Activated CD4-positive, alpha-beta T cell treated with anti-CD3 and anti-CD28 coated beads, Interleukin-2, amount 50 U/mL, for 1 hour (primary cell): ENCODE measurements around the gene PARVB.
"Not testable (repeated sequence)": the region's sequence is repeated elsewhere in the genome, so short reads cannot be mapped to it uniquely, and the experiment has no call there.

ENCODE experiments used
- DNase-seq: peaks from one replicate; pipeline ENCODE4 v3.0.0-alpha.2; 2020

Gene PARVB

DNA sequence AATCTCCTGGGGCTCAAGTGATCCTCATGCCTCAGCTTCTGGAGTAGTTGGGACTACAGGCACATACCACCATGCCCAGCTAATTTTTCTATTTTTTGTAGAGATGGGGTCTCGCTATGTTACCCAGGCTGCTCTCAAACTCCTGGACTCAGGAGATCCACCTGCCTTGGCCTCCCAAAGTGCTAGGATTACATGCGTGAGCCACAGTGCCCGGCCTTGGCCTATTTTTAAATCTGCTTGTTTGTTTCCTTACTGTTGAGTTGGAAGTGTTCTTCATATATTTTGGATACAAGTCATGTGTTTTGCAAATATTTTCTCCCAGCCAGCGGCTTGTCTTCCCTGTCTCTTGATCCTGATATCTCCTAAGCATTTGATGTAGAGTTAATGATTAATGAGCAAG, 5.0 kb downstream of the PARVB start:
- no peak for DNase-seq

DNA sequence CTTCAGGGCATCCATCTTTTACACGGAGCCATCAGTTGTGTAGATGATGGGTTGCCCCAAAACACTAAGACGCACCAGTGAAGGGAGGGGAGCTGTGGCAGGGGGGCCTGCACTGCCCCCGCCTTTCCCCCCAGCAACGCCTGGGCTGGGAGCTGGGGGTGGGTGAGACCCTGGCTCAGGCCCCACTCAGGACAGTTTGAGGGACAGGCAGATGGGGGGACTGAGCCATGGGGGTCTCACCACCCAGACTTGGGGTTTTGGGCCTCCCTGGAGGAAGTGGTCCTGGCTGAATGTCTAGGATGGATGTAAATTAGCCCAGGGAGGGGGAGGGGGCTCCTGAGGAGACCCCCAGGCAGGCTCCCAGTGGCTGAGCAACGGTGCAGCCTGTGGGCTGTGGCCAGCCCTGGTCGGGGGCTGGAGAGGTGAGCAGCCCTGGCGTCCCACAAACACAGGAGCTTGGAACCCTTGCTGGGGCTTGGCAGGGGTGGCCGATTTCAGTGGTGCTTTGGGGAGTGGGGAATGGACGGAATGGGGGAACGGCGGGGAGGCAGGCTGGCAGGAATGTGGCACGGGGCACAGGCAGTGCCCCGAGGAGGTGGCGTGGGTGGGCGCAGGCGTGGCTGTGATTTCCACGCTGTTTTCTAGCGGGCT, 6.1 kb downstream of the PARVB start:
- no peak for DNase-seq

DNA sequence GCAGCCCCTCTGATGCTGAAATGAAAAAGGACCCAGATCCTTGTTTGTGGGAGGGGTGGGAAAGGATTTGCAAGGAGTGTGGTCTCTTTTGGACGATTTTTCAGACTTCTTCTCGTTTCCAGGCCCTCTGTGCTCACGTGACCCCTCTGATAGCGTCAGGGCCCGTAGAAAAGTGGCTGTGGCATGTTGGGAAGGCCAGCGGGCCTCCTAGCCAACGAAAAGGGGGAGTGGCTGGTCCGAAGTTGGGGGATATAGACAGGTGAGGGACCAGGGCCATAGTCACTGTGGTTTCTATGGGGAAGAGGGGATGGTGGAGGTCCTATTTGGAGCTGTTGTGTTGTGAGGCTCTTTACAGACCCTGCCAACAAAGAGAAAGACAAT, 6.6 kb downstream of the PARVB start:
- DNase-seq: no peak

DNA sequence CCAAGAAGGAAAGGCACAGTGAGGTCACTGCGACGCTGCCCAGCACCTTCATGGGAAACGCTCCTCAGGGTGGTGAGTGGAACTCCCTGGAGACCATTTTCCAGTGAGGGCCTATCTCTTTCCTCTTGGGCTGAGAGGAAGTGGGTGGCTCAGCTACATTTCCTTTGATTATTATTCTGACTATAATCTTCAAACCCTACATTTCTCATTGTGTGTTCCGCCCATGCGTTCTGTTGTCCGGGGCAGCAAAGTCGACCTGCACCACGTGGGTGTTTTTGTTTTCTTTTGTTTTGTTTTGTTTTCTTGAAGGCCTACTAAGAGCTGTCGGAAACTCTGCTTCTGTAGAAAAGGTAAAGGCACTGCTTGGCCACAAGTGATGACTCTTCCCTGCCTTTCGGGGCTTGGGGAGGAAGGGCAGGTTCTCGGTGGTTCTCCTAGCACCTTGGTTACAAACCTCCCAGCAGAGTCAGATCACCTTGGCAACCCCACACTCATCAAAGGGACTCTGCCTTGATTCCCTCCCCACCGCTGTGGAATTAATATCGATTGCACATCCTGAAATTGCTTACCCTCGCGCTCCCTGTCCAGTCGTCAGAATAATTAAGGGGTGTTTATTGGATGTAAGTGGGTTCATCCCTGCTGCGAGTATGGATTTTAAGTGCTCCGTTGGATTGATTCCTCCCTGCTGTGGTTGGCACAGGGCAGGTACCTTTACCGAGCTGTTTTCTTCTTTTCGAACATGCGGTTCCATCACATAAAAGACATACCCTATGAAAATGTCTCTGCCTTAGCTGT, 7.3 kb downstream of the PARVB start:
- DNase-seq: no peak

DNA sequence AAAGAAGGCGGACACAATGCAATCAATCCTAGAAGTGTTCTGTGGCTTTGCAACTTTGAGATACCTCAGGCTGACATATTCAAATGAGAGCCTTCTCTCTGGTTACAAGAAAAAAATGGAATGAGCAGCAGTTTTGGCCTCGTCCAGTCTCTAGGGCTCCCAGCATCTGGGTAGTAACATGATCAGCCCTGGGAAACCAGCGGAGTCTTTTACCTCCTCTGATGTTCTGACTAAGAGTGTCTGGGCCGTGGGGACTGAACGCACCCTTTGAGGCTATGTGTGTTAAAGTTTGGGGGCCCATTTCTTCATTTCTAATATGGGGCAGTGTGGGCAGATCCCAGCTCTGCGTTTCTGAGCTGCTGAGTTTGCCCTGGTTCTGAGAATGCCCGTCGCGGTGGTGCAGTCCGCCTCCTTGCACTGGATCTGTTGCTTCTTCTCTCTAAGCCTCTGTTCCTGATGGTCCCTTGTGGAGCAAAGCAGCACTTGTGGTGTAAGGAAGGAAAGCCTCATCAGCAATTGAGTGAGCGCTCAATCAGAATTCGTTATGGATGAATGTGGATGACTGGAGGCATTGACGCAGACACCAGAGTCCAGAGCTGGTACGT, 8.1 kb downstream of the PARVB start:
- no peak for DNase-seq

DNA sequence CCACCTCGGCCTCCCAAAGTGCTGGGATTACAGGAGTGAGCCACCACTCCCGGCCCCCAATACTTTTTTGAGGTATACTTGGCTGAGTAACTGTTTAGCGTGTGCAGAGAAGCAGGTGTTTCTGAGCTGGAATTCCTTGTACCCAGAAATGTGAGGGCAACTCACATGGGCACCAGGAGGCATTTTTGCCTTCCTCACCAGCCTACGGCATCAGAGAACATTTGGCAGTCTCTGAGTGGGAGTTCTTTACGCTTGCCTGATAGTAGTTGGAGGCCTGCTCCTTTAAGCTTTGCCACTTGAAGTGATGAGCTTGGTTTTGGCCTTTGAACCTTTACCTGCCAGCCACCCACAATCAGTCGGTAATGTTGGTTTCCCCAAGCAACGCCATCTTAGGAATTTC, 9.2 kb downstream of the PARVB start:
- DNase-seq: no peak

DNA sequence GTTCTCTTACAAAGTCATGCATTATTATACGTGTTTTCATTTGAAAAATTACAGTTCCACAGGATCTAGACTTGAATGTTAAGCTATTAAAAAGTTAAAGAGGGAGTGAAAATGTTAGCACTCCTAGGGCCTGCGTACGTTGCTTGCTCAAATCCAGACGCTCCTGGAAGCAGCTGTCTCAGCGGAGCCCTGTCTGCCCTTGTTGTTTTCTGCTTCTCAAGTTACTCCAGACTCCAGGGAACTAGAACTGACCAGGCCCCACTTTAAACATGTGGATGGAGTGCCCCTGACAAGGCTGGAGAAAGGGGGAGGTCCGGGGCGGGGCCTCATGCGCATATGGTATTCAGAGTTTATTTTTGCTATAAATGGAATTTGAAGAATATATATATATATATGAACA, 9.6 kb downstream of the PARVB start:
- DNase-seq: no peak

DNA sequence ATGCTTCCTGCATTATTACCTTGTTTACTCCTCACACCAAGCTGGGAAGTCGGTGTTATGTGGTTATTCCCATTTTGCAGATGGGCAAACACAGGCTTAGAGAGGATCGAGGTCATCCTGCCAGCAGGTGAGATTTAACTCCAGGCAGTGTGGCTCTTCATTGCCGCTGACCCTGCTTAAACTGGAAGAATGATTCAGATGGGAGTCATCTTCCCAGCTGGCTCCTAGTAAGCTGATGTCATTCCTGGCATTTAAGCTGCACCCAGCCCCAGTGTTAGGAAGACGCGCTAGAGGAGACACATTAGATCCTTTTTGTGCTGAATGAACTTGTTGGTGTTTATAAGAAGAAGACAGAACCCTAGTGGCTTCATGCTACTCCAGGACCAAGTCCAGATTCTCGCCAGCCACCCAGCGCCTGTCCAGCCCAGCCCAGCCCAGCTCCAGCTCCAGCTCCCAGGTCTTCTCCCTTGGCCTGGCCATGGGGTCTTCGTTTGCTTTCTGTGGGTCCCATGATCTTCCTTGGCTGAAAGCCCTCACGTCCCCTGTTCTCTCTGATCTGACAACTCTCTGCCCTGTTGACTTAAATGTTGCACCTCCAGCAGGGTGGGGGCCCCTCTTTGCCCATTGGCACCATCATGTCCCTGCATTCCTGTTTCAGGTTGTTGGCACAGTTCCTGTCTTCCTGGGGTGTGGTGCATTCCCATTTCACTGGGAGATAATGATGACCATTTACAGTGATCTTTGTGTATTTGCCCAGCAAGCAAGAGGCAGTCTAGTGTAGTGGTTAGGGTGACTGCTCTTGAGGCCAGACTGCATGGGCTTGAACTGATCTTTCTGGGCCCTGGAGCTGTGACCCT, 13.6 kb downstream of the PARVB start:
- no peak for DNase-seq

DNA sequence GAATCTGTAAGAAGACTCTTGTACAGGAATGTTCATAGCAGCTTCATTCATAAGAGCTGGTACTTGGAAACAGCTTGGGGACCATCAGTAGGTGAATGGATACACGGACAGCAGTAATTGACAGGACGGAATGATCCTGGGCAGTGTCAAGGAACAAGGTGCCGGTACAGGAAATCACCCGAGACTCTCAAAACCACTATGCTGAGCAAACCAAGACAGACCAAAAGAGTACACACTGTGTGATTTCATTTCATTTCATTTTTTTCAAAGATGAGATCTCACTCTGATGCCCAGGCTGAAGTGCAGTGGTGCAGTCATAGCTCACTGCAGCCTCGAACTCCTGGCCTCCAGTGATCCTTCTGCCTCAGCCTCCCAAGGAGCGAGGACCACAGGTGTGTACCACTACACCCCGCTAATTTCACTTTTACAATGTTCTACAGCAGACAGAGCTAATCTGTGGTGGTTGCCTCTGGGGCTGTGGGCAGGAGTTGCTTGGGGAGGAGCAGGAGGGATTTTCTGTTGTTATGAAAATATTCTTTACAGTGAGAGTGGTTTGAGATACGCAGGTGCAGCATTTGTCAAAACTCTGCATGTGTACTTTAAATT, 15.6 kb downstream of the PARVB start:
- DNase-seq: no peak

DNA sequence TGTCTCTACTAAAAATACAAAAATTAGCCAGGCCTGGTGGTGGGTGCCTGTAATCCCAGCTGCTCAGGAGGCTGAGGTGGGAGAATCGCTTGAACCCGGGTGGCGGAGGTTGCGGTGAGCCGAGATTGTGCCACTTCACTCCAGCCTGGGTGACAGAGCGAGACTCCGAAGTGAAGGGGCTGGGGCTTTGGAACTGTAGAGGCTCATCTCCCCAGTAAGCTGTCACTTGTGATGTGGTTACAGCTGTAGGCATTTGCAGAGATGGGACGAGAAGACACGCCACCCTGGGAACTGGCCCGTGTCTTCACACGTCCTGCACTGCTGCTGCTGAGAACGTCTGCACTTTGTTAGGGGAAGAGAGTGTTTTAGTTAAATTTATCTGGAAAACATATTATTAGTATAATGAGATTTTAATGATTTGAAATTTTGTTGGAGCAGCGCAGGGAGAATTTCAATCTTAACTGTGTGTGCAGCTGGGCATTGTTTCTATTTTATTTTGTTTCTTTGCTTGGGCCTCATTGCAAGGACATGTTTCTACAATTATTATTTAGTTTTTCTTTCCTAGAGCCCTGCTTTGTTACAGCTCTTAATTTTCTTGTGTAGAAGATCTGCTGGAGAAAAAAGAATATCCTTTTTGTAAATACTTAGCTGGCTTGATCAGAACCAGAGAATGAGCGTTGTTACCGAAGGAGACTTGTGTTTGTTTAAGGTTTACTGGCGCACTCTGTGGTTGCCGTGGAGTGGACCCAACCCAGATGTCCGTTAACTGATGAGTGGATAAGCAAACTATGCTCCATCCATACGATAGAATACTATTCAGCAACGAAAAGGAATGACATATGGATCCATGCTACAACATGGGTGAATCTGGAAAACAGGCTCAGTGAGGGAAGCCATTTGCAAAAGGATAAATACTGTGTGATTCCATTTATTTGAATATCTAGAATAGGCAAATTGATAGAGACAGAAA, 18.4 kb downstream of the PARVB start:
- no peak for DNase-seq

DNA sequence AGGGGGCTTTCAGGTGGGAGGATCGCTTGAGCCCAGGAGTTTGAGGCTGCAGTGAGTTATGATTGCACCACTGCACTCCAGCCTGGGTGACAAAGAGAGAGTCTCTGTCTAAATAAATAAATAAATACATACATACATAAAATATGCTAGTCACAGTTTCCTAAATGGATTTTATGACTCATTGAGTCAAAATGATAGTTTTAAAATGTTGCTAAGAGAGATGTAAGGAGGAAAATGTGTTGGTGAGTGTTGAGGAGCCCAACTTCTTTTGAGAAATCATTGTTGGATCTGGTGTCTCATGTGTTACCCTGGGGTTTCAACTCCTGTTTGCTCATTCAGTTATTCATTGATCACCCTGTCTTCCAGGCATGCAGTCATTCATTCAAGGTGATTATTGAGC, 21.0 kb downstream of the PARVB start:
- DNase-seq: no peak

DNA sequence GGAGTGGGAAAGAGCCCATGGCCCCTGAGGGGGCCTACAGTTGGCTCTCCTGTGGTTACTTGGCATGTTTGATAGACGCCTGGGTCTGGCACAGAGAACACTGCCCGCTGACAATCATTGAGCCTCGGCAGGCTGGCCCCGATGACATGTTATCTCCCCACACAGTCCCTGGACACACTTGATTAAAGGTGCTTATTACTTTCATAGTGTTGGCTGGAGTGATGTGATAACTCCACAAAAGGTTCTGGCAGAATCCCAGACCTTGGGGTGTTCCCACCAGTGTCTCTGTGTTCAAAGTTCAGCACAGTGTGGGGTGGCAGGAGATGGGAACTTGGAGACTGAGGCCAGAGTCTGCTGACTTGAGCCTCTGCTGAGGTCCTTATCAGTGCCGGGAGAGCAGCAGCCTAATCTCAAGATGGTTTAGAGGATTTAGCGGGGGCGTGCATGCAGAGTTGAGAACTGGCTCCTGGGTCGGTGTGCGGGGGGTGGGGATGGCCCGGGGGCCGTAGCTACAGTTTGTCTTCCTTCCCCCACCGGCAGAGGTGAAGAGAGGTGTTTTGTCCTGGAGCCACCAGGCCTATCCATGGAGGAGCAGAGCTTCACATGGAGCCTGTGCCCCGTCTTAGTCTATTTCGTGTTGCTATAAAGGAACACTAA, 22.5 kb downstream of the PARVB start:
- no peak for DNase-seq

DNA sequence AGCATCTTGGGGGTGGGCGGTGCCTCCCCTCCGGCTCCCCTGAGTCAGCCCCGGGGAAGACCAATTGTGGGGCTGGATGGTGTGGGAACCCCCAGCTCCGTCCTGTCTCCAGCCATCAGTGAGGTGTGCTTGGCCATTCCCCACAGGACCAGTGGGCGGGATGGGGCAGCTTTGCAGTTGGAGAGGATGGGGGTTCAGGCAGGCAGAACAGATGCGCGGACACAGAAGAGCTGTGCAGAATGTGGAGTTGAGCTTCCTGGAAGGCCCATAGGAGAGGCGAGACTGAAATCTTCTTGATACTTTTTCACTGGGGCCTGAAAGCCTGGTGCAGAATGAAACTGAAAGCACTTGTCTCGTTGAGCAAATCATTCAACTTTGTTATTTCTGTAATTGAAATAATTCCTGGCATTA, 23.8 kb downstream of the PARVB start:
- no peak for DNase-seq

DNA sequence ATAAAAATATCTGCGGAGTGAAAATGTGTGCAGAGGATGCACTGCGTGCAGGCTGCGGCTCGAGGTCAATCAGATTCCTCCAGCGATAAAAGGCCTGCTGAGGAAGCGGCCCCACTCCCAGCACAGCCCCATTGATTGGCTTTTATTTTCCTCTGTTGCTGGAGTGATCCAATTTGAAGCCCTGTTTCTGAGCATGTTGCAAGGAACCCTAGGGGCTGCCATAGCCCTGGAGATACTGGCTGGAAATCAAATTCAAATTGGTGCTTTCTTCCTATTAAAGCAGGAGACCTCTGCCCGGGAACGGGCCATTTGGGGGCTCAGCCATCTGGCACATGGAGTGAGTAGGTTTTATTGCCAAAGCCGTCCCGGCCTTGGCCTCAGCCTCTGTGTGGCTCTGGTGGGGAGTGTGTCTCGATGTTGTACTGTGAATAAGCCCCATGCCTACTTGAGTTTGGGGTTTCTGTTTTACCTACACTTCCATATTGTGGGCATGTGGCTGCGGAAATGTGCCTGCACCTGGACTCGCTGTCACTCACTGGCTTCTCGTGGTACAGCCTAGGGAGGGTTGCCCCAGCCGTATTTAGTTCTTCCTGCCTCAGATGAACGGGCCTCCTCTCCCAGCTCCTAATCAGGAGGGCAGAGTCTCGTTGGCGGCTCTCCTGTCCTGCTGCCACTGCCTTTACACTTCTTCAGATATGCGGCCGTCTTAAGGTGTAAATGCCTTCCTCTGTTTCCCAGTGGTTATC, 25.6 kb downstream of the PARVB start:
- DNase-seq: no peak

DNA sequence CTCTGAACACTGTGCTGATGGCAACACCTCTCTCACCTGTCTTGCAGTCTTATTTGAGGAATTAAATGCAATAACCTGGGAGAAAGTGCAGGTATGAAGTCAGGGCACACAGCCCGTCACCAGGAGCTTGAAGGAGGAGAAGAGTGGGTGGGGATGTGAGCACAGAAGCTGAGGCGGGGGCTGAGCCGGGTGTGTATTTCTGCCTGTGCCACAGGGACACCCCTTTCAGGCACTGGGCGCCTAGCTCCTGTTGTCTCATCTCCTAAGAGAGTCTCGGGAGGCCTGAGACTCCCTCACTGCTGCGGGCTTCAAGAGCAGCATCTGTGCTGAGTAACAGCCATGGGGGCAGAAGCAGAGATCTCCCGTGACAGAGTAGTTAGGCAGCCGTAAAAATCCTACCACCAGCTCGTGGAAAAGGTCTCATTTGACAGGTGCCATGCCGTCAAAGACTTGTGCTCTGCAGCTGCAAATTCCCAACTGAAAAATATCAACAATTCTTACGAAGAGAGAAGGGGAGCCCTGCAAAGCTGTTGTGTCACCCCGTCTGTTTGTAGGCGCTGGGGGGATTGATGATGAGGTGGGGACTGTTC, 26.8 kb downstream of the PARVB start:
- DNase-seq: no peak

DNA sequence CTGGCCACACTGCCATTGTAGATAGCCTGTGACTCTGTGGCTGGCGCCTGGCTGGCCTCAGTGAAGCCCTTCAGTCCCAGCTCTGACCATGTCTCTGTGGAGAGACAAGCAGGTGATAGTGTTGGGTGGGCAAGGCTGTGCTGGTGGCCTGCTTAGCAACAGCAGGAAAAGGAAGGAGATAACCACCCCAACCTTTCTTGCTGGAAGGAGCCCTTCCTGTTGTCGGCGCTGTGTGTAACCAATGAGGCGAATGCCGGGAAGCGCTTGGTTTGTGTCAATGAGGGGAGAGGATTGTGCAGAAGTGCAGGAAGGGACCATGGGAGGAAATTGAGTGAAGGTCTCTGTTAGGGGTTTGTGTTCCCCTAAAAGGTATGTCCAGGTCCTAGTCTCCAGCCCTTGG, 27.3 kb downstream of the PARVB start:
- DNase-seq: no peak

DNA sequence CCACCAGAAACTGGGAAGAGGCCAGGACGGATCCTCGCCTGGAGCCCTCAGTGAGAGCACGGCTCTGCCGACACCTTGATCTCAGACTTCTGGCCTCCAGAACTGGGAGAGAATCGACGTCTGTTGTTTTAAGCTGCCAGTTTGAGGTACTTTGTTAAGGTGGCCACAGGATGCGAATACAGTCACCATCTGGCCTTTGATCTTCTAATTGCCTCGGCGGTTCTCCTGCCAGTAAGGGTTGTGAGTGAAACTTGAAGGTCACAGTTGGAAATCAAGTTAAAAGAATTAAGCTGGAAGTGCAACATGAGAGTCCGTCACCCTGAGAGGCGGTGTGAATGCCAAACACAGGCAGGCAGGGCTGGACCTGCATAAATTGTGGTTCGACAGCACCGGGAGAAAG, 27.9 kb downstream of the PARVB start:
- DNase-seq: no peak

DNA sequence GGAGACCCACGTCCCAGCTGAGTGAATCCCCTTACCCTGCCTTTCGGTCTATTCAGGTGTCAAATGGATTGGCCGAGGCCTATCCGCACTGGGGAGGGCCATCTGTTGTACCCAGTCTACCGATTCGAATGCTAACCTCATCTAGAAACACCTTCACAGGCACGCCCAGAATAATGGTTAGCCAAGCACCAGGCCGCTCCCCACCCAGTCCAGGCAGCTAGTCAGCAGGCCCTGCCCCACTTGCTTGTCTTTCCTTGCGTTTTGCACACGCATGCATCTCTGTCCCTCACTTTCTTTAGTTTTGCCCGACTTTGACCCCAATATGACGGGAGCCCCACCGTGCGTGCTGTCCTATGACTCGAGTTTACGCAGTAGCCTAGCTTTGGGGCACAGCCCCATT, 31.7 kb downstream of the PARVB start:
- DNase-seq: no peak

DNA sequence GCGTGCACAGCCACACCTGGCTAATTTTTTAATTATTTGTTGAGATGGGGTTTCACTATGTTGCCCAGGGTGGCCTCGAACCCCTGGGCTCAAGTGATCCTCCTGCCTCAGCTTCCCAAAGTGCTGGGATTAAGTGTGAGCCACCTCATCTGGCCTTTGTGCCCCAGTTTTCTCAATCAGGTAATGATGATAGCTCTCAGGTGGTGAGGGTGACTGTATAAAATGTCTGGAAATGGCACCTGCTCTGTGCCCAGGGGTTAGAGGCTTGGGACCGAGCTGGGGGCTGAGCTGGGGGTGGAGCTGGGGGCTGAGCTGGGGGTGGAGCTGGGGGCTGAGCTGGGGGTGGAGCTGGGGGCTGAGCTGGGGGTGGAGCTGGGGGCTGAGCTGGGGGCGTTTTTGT, 32.5 kb downstream of the PARVB start:
- not testable (repeated sequence) for DNase-seq

DNA sequence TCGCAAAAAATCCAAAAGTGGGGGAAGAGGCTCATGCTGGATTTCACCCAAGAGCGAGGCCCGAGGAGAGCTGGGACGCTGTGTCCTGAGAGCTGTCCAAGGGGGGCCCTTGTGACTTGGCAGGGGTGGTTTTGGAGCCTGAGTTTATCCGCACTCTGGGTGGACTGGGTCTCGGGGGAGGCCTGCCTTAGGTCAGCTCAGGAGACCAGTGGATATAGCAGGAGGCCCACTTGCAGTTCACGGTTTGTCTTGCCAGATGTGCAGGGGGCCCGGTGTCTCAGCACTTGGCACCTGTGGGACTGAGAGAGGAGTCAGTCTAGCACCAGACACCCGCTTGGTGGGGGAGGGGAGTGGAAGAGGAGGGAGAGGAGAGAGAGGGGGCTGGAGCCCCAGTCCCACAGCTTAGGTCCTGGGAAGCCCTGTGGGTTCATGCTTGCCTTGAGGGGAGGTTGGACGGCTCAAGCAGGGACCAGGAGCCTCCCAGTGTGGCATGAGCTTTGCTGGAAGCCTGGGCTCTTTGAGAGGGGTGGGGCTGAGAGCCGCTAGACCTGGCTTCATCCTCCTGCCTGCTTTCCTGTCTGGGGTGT, 33.4 kb downstream of the PARVB start:
- DNase-seq: no peak
